ENCODE data around the gene GPR62. TPM values are rescaled to one million over a fixed set of nuclear protein-coding genes. Genes with fewer than 3 reads are reported as not detected.
A peak's percentile ranks its signal among the peaks of the same experiment; 100 is the strongest.

GPR62 gene
- polyA plus RNA-seq, 1 of the 3 experiments (the other 2 are of a cell fraction): 0.02 TPM

GRCh38 chr3:51982352-51982837, 27.2 kb downstream of the GPR62 start:
- POLR2A ChIA-PET: interaction anchor here (0.6 to 4.3 kb wide), 8 partner anchors 9 to 593 kb away, joined by 3 to 42 read pairs (median 10); partner anchors contain the start of genes ABHD14B, PARP3, RPL29 and RRP9
- peaks cover 40% of the 10 kb centered on the region for H3K79me2 ChIP-seq (ENCODE audit: insufficient read depth)
- H3K4me1 ChIP-seq (ENCODE audit: control insufficient read depth in 1 of 2, insufficient read depth in 2 of 2, low read depth in 1 of 2, low read length in 1 of 2): peaks cover 5 to 19% of the 10 kb centered on the region in 2 experiments; a peak in 3 of 4 replicates
- no peaks in the 10 kb centered on the region for H3K27me3 ChIP-seq (ENCODE audit: insufficient read depth)
- H3K4me2 ChIP-seq: peak overlapping the region; percentile 97
- peak overlapping the region; percentile 89 to 93 for H3K27ac ChIP-seq (ENCODE audit: low read depth in 2 of 2, low read length in 1 of 2)
- CTCF ChIA-PET: interaction anchor here (0.6 to 4.8 kb wide), 25 partner anchors 8 to 490 kb away, joined by 3 to 45 read pairs (median 4); partner anchors contain the start of genes ABHD14A, ABHD14B, GPR62 and PARP3
- H3K9me3 ChIP-seq: no peaks in the 10 kb centered on the region
- H3K36me3 ChIP-seq (replicated peaks in 1 of 2; ENCODE audit: control insufficient read depth in 1 of 2, insufficient read depth in 2 of 2, low read length in 1 of 2): peaks cover 0 to 5% of the 10 kb centered on the region in 2 experiments
- 17% methylated on average over 4 of the region's 4 CpGs for WGBS (ENCODE audit: low lambda C conversion rate)
- no peaks in the 10 kb centered on the region for H4K20me1 ChIP-seq (ENCODE audit: insufficient read depth)
- peak; percentile 87 for DNase-seq
- peak overlapping the region; percentile 68 to 90 for H3K4me3 ChIP-seq (ENCODE audit: low read depth in 2 of 2, low read length in 1 of 2)
- peak overlapping the region; percentile 94; the same call in 1 of the 2 replicates for H2AFZ ChIP-seq (ENCODE audit: low read depth)
- peaks cover 16% of the 10 kb centered on the region for H3F3A ChIP-seq (replicated peaks; ENCODE audit: insufficient read depth)
- peak overlapping the region; percentile 89 for H3K9ac ChIP-seq
- no peaks in the 10 kb centered on the region for H3K9me2 ChIP-seq
- TF ChIP-seq USF2 (IDR thresholded peaks at IDR 0.05; ENCODE audit: borderline replicate concordance, low read depth, low read length) (no peak), USF1 (IDR thresholded peaks at IDR 0.05; ENCODE audit: borderline replicate concordance, low read depth) (no peak), RAD21 (IDR thresholded peaks at IDR 0.05; ENCODE audit: low read length) (peak; percentile 11; the same call in 1 of the 2 replicates), SMC3 (IDR thresholded peaks at IDR 0.05; ENCODE audit: low read depth, low read length) (0 out of 2 replicates have a peak, but pooled peaks have one; percentile 18), RFX5 (IDR thresholded peaks at IDR 0.05; ENCODE audit: low read length) (no peak), CTCF (IDR thresholded peaks at IDR 0.05) (peak; percentile 65), MXI1 (IDR thresholded peaks at IDR 0.05; ENCODE audit: low read depth, low read length) (peak; percentile 88), TEAD4 (IDR thresholded peaks at IDR 0.05; ENCODE audit: borderline replicate concordance, insufficient read depth) (no peak), NRF1 (IDR thresholded peaks at IDR 0.05; ENCODE audit: low read depth, low read length) (no peak)

- peak within 1 kb of the TSS; percentile 89 for H3K9ac ChIP-seq
- no peaks in the 10 kb centered on the region for H3K27me3 ChIP-seq (ENCODE audit: insufficient read depth)
- H3K4me3 ChIP-seq (ENCODE audit: low read depth in 2 of 2, low read length in 1 of 2): peak within 1 kb of the TSS; percentile 68 to 90
- H3K36me3 ChIP-seq (replicated peaks in 1 of 2; ENCODE audit: control insufficient read depth in 1 of 2, insufficient read depth in 2 of 2, low read length in 1 of 2): peaks cover 0 to 5% of the 10 kb centered on the region in 2 experiments
- H3K4me1 ChIP-seq (ENCODE audit: control insufficient read depth in 1 of 2, insufficient read depth in 2 of 2, low read depth in 1 of 2, low read length in 1 of 2): peaks cover 5 to 19% of the 10 kb centered on the region in 2 experiments; a peak in 3 of 4 replicates
- H4K20me1 ChIP-seq (ENCODE audit: insufficient read depth): no peaks in the 10 kb centered on the region
- ChIA-PET POLR2A (interaction anchor here (0.8 to 4.3 kb wide), 10 partner anchors 8 to 46 kb away, joined by 3 to 42 read pairs (median 4); partner anchors contain the start of genes ABHD14A, ABHD14B, PARP3 and RPL29), CTCF (interaction anchor here (0.6 to 4.8 kb wide), 24 partner anchors 9 to 489 kb away, joined by 3 to 45 read pairs (median 4); partner anchors contain the start of genes ABHD14A, ABHD14B, GPR62 and PARP3)
- DNase-seq: peak; percentile 97
- H3K4me2 ChIP-seq: peak within 1 kb of the TSS; percentile 97
- no peaks in the 10 kb centered on the region for H3K9me3 ChIP-seq
- peak within 1 kb of the TSS; percentile 89 to 93 for H3K27ac ChIP-seq (ENCODE audit: low read depth in 2 of 2, low read length in 1 of 2)
- 0% methylated on average over 26 of the region's 68 CpGs for WGBS (ENCODE audit: low lambda C conversion rate)
- H3K79me2 ChIP-seq (ENCODE audit: insufficient read depth): peaks cover 40% of the 10 kb centered on the region
- peak within 1 kb of the TSS; percentile 94; the same call in 1 of the 2 replicates for H2AFZ ChIP-seq (ENCODE audit: low read depth)
- peaks cover 15% of the 10 kb centered on the region for H3F3A ChIP-seq (replicated peaks; ENCODE audit: insufficient read depth)
- H3K9me2 ChIP-seq: no peaks in the 10 kb centered on the region
- TF ChIP-seq RFX5 (IDR thresholded peaks at IDR 0.05; ENCODE audit: low read length) (no peak), RAD21 (IDR thresholded peaks at IDR 0.05; ENCODE audit: low read length) (no peak), REST (IDR thresholded peaks at IDR 0.05; ENCODE audit: low read depth, low read length) (peak; percentile 7; the same call in 1 of the 2 replicates), ELF1 (IDR thresholded peaks at IDR 0.05) (no peak), USF2 (IDR thresholded peaks at IDR 0.05; ENCODE audit: borderline replicate concordance, low read depth, low read length) (peak; percentile 48), NFIC (IDR thresholded peaks at IDR 0.05; ENCODE audit: borderline replicate concordance) (no peak)
Observed at GRCh38 chr3:51982838-51983577, 27.8 kb downstream of the GPR62 start, which contains the start of gene ACY1. Gene ACY1 (plus strand): TSS chr3:51983535. CDS start chr3:51984065, 530 bp downstream.
